Glutamatergic neuron (in vitro differentiated cells): ENCODE results near the gene ENTPD5. TPM values are rescaled to one million over a fixed set of nuclear protein-coding genes. Genes with fewer than 3 reads are reported as not detected.

Experiments used
- DNase-seq: peaks from one replicate; pipeline ENCODE4 v3.0.0; 2022
- H3K27ac Mint-ChIP-seq: one replicate; pipeline ENCODE4 v1.8.0; 2020; ENCODE audit warnings: mild to moderate bottlenecking, mixed read lengths, inconsistent platforms; ENCODE audit not compliant: unreplicated experiment
- H3K27me3 Mint-ChIP-seq: one replicate; pipeline ENCODE4 v1.8.0; 2020; ENCODE audit warnings: mild to moderate bottlenecking, moderate library complexity, mixed read lengths, inconsistent platforms; ENCODE audit not compliant: unreplicated experiment
- H3K36me3 Mint-ChIP-seq: one replicate; pipeline ENCODE4 v1.8.0; 2020; ENCODE audit warnings: mild to moderate bottlenecking, mixed read lengths, inconsistent platforms; ENCODE audit not compliant: unreplicated experiment
- H3K4me1 Mint-ChIP-seq: one replicate; pipeline ENCODE4 v1.8.0; 2020; ENCODE audit warnings: mild to moderate bottlenecking, low read depth, mixed read lengths, inconsistent platforms; ENCODE audit not compliant: unreplicated experiment
- H3K4me3 Mint-ChIP-seq: one replicate; pipeline ENCODE4 v1.8.0; 2020; ENCODE audit warnings: mild to moderate bottlenecking, mixed read lengths, inconsistent platforms; ENCODE audit not compliant: unreplicated experiment
- H3K9me3 Mint-ChIP-seq: one replicate; pipeline ENCODE4 v1.8.0; 2020; ENCODE audit warnings: mild to moderate bottlenecking, moderate library complexity, mixed read lengths, inconsistent platforms; ENCODE audit not compliant: unreplicated experiment
- total RNA-seq: library from RNA; stranded (reverse); fragmentation: NEBNext Ultra II Directional; extraction: Animal tissue kit (Norgen Biotek cat#: 25700); gene quantifications from one replicate; pipeline ENCODE4 v1.2.1, GENCODE V29; 2021; ENCODE audit not compliant: unreplicated experiment
- TF ChIP-seq, protein P1 (sequence below): fragments of 200-600 bp; sonication (generic); IDR thresholded peaks from one replicate; pipeline ENCODE4 v1.5.0; 2021; ENCODE audit not compliant: partially characterized antibody, unreplicated experiment

The ENTPD5 gene
- total RNA-seq, 1 donor from 2014 or later, result 7.8 TPM

DNA sequence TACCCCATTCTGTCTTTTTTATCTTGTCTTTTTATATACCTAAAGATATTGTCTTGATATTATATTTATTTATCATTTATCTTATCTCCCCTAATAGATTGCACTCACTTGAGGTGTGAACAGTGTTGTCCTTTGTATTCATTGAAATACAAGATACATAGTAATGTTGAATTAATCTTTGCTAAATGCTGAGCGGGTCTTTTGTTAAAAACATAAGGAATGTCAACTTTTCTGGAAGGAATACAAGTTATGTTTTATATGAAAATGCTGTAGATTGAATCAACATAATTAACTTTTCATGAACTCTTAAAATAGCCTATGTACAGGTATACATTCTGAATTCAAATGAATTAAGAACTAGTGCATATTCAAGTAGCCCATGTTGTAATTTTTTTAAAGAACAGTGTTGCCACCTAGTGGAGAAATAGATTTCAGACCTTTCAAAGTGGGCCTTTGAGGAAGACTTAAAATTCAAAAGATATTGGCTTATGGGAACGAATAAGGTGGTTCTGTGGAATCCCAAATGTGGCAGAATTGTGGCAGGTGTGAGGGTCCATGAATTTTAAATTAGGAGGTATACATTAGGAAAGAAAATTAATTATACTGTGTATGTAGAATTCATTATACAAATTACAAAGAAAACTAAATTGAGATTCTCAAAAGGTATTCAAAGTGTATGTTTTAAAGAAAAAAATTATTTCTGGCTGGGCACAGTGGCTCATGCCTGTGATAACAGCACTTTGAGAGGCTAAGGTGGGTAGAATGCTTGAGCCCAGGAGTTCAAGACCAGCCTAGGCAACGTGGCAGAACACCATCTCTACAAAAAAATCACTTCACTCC is 19.2 kb upstream of the ENTPD5 start:
- Mint-ChIP-seq H3K36me3 (no peaks in the 10 kb centered on the region), H3K27me3 (no peaks in the 10 kb centered on the region), H3K9me3 (no peaks in the 10 kb centered on the region), H3K4me3 (no peak overlapping the region), H3K27ac (no peak overlapping the region), H3K4me1 (no peaks in the 10 kb centered on the region)
- no peak for DNase-seq
- TF ChIP-seq, protein P1, sequence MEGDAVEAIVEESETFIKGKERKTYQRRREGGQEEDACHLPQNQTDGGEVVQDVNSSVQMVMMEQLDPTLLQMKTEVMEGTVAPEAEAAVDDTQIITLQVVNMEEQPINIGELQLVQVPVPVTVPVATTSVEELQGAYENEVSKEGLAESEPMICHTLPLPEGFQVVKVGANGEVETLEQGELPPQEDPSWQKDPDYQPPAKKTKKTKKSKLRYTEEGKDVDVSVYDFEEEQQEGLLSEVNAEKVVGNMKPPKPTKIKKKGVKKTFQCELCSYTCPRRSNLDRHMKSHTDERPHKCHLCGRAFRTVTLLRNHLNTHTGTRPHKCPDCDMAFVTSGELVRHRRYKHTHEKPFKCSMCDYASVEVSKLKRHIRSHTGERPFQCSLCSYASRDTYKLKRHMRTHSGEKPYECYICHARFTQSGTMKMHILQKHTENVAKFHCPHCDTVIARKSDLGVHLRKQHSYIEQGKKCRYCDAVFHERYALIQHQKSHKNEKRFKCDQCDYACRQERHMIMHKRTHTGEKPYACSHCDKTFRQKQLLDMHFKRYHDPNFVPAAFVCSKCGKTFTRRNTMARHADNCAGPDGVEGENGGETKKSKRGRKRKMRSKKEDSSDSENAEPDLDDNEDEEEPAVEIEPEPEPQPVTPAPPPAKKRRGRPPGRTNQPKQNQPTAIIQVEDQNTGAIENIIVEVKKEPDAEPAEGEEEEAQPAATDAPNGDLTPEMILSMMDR, result peak; percentile 84

DNA sequence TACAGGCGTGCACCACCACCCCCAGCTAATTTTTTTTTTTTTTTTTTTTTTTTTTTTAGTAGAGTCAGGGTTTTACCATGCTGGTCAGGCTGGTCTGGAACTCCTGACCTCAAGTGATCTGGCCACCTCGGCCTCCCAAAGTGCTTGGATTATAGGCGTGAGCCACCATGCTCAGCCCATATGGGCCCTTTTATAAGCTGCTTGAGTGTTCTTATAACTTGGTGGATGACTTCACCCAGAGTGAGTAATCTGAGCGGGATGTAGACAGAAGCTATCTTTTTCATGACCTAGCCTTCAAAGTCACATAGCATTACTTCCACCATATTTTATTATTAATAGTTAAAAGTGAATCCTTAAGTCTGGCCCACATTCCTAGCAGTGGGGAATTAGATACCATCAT is 16.5 kb upstream of the ENTPD5 start:
- H3K9me3 Mint-ChIP-seq, result no peaks in the 10 kb centered on the region
- DNase-seq, result no peak
- H3K27ac Mint-ChIP-seq, result no peak overlapping the region
- H3K4me1 Mint-ChIP-seq, result no peaks in the 10 kb centered on the region
- H3K27me3 Mint-ChIP-seq, result no peaks in the 10 kb centered on the region
- no peaks in the 10 kb centered on the region for H3K36me3 Mint-ChIP-seq
- H3K4me3 Mint-ChIP-seq, result no peak overlapping the region
- TF ChIP-seq, protein P1, result no peak

DNA sequence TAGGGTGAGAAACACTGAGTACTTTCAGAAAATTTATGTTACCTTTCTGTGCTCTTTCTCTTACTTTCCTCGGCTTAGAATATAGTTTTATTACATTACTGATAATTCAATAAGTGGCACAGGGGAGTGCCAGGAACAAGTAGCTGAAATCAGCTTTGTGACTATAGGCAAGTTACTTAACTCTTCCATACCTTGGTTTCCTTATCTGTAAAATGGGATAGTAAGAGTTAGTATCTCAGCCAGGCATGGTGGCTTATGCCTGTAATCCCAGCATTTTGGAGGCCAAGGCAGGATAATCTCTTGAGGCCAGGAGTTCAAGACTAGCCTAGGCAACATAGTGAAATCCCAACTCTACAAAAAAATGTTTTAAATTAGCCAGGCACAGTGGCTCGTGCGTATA is 15.5 kb upstream of the ENTPD5 start:
- TF ChIP-seq, protein P1, result no peak
- DNase-seq, result no peak
- Mint-ChIP-seq H3K9me3 (no peaks in the 10 kb centered on the region), H3K27me3 (no peaks in the 10 kb centered on the region), H3K36me3 (no peaks in the 10 kb centered on the region), H3K27ac (no peak overlapping the region), H3K4me3 (no peak overlapping the region), H3K4me1 (no peaks in the 10 kb centered on the region)

DNA sequence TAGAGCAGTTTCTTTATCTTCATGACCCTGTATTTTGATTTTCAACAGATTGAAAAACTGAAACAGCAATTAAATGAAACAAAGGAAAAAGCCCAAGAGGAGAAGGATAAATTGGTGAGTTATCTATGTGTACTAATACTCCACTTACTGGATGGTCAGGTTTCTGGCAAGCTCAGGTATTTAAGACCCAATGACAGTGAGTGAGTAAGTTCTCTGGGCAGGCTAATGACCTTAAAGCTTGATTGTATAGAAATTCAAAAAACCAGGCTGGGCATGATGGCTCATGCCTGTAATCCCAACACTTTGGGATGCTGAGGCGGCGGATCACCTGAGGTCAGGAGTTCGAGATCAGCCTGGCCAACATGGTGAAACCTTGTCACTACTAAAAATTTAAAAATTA is 10.0 kb upstream of the ENTPD5 start:
- no peak overlapping the region for H3K27ac Mint-ChIP-seq
- H3K36me3 Mint-ChIP-seq, result no peaks in the 10 kb centered on the region
- TF ChIP-seq, protein P1, result no peak
- no peaks in the 10 kb centered on the region for H3K9me3 Mint-ChIP-seq
- DNase-seq, result no peak
- H3K27me3 Mint-ChIP-seq, result no peaks in the 10 kb centered on the region
- no peak overlapping the region for H3K4me3 Mint-ChIP-seq
- H3K4me1 Mint-ChIP-seq, result no peaks in the 10 kb centered on the region

DNA sequence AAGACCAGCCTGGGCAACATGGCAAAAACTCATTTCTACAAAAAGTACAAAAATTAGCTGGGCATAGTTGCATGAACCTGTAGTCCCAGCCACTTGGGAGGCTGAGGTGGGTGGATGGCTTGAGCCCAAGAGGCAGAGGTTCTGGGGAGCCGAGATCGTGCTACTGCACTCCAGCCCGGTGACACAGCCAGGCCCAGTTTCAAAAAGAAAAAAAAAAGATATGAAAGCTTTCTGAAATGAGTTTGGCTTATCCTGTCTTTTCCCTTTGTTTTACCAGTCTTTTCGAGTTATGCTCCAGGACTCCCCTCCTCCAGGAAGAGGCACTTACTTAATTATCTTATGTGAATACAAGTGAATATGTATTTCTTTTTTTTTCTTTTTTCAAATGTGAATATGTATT is 3.3 kb upstream of the ENTPD5 start:
- H3K4me1 Mint-ChIP-seq, result no peaks in the 10 kb centered on the region
- TF ChIP-seq, protein P1, result no peak
- DNase-seq, result no peak
- H3K27ac Mint-ChIP-seq, result no peak overlapping the region
- peaks cover 2% of the 10 kb centered on the region for H3K9me3 Mint-ChIP-seq
- peaks cover 3% of the 10 kb centered on the region for H3K27me3 Mint-ChIP-seq
- H3K36me3 Mint-ChIP-seq, result no peaks in the 10 kb centered on the region
- no peak overlapping the region for H3K4me3 Mint-ChIP-seq
